Gastrocnemius medialis (tissue), 4 donors: ENCODE data around the gene SCN10A. TPM values are rescaled to one million over a fixed set of nuclear protein-coding genes. Genes with fewer than 3 reads are reported as not detected.

Source experiments
- ATAC-seq, 2 donors: fragments of 150-250 bp; one replicate each; pipeline ENCODE4 v1.9.1; 2016
- DNase-seq, 2 donors: peaks; one replicate each; pipeline ENCODE4 v3.0.0-alpha.2; 2019
- H3K27ac ChIP-seq, 4 donors: fragments of 200-600 bp; sonication (generic); 1 replicate in 1 of 4; 2 replicates in 3 of 4; pipeline ENCODE4 v1.5.1; 2016 to 2018; ENCODE audit warnings: mild to moderate bottlenecking in 2 of 4, moderate library complexity in 1 of 4
- H3K27me3 ChIP-seq, 3 donors: fragments of 200-600 bp; sonication (generic) in 2 of 3; 1 replicate in 1 of 3; 2 replicates in 2 of 3; pipeline versions ENCODE4 v1.5.1 to v1.6.0; 2016 to 2019; ENCODE audit warnings: mild to moderate bottlenecking in 1 of 3, moderate library complexity in 1 of 3
- H3K36me3 ChIP-seq, 2 donors: fragments of 200-600 bp; sonication (generic) in 1 of 2; one replicate each; pipeline ENCODE4 v1.5.1; 2017 to 2018
- H3K4me1 ChIP-seq, 2 donors: fragments of 200-600 bp; sonication (generic) in 1 of 2; one replicate each; pipeline ENCODE4 v1.5.1; 2016 to 2017; ENCODE audit warnings: mild to moderate bottlenecking in 2 of 2
- H3K4me3 ChIP-seq, 4 donors: fragments of 200-600 bp; sonication (generic) in 3 of 4; 1 replicate in 1 of 4; 2 replicates in 3 of 4; pipeline ENCODE4 v1.5.1; 2016 to 2019; ENCODE audit warnings: mild to moderate bottlenecking in 2 of 4
- H3K9me3 ChIP-seq, 3 donors: fragments of 200-600 bp; sonication (generic) in 2 of 3; 1 replicate in 1 of 3; 2 replicates in 2 of 3; pipeline ENCODE4 v1.5.1; 2016 to 2019
- POLR2A ChIP-seq, 2 donors: fragments of 450-650 bp; IDR thresholded peaks; one replicate each; pipeline ENCODE4 v1.6.1; 2017; ENCODE audit warnings: antibody characterized with exemption in 2 of 2, mild to moderate bottlenecking in 2 of 2, moderate library complexity in 2 of 2
- in situ Hi-C, 4 donors: fragments of 200-750 bp; cut with MboI; loops; one replicate each; pipeline versions ENCODE4 v1.15.0 to v1.8.0; 2017; ENCODE audit warnings: low sequenced_read_pairs in 4 of 4
- intact Hi-C: fragments of 100-400 bp; cut with DNase I; formaldehyde crosslinking; loops from one replicate; pipeline ENCODE4 v1.15.1; 2023; ENCODE audit warnings: low total_unique reads
- total RNA-seq, 4 donors: library from RNA; depleted of rRNA; stranded (reverse); fragments of >200 nt; gene quantifications; one replicate each; pipeline versions ENCODE4 v1.1.0 to v1.2.3, GENCODE V29; 2016
- TF ChIP-seq, protein P1 (sequence below), 5 experiments: fragments of 450-650 bp in 3 of 5; fragments of 200-600 bp in 2 of 5; sonication (generic) in 2 of 5; IDR thresholded peaks in 4 of 5; conservative IDR thresholded peaks in 1 of 5; 1 replicate in 4 of 5; 2 replicates in 1 of 5; pipeline ENCODE4 v1.5.1; 2016 to 2019; ENCODE audit warnings: antibody characterized with exemption in 5 of 5, mild to moderate bottlenecking in 3 of 5, moderate library complexity in 3 of 5

The SCN10A gene
- total RNA-seq, 4 donors from 2014 or later: not detected

DNA sequence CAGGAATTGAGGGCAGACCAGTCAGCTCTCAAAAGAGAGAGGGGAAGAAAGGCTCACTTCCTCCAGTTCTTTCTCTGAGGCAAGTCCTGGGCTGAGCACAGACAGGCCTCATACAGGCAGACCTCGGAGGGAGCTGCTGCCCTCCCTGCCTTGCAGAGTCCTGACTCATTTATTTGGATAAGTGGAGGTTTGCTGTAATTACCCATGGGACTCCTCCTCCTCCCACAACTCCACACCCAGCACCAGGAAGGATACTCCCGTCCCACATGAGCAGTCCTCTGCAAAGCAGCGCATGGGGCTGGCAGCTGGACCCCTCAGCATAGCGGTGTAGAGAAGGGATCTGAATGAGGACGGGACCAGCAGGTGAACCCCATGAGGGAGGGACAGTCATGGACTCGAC lies 13.4 kb upstream of the SCN10A start:
- intact Hi-C loops: no loop called here
- Histone ChIP-seq H3K36me3 (no peaks in the 10 kb centered on the region), H3K27ac (no peak overlapping the region), H3K27me3 (no peaks in the 10 kb centered on the region), H3K9me3 (no peaks in the 10 kb centered on the region), H3K4me1 (peaks cover 0 to under 1% of the 10 kb centered on the region in 2 donors), H3K4me3 (no peak overlapping the region)
- in situ Hi-C loops: no loop called here
- ATAC-seq: no peak
- no peak for DNase-seq
- TF ChIP-seq, protein P1, sequence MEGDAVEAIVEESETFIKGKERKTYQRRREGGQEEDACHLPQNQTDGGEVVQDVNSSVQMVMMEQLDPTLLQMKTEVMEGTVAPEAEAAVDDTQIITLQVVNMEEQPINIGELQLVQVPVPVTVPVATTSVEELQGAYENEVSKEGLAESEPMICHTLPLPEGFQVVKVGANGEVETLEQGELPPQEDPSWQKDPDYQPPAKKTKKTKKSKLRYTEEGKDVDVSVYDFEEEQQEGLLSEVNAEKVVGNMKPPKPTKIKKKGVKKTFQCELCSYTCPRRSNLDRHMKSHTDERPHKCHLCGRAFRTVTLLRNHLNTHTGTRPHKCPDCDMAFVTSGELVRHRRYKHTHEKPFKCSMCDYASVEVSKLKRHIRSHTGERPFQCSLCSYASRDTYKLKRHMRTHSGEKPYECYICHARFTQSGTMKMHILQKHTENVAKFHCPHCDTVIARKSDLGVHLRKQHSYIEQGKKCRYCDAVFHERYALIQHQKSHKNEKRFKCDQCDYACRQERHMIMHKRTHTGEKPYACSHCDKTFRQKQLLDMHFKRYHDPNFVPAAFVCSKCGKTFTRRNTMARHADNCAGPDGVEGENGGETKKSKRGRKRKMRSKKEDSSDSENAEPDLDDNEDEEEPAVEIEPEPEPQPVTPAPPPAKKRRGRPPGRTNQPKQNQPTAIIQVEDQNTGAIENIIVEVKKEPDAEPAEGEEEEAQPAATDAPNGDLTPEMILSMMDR (IDR thresholded peaks at IDR 0.05 in 4 of 5, conservative IDR thresholded peaks at IDR 0.05 in 1 of 5): no peak
- TF ChIP-seq POLR2A (IDR thresholded peaks at IDR 0.05): no peak

DNA sequence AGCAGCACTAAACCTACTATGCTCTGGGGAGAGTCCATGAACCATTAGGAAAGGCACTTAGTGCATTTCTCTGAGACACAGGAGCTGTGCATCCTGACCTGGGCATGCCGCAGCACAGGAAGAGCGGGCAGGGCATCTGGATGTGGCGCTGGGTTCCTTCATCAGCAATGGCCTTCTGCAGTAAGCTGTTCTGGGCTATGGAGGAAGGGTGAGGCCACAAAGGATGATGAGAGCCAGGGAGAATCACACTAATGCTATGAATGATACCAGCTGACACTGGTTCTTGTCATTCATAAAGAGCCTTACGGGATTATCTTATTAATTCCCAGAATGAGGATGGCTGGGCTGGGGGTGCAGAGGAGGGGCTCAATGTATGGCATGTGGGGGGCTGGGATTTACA lies 12.7 kb upstream of the SCN10A start:
- H3K27me3 ChIP-seq: no peaks in the 10 kb centered on the region
- intact Hi-C loops: no loop called here
- H3K36me3 ChIP-seq: no peaks in the 10 kb centered on the region
- ATAC-seq: no peak
- DNase-seq: no peak
- in situ Hi-C loops: no loop called here
- TF ChIP-seq, protein P1 (IDR thresholded peaks at IDR 0.05 in 4 of 5, conservative IDR thresholded peaks at IDR 0.05 in 1 of 5): no peak
- TF ChIP-seq POLR2A (IDR thresholded peaks at IDR 0.05): no peak
- H3K4me3 ChIP-seq: no peak overlapping the region
- no peaks in the 10 kb centered on the region for H3K9me3 ChIP-seq
- H3K4me1 ChIP-seq: no peaks in the 10 kb centered on the region
- H3K27ac ChIP-seq: no peak overlapping the region

DNA sequence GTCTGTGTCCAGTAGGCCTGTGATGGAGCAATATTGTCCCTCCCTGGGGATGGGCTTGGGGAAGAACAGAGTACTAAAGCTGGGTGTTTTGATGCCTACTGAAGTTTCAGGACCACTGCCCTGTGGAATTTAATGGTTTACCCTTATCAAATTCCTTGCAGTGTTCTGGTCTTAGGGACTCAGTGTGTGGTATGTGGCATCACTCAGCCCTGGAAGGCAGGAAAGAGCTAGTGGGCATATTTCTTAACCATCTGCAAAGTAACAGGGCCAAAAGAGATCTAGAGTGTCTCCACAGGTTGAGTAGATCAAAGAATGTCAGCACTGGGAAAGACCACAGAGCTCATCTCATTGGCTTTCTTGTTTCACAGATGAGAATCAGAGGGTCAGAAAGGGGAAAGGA lies 11.8 kb upstream of the SCN10A start:
- H3K4me3 ChIP-seq: no peak overlapping the region
- in situ Hi-C loops (no loop called here), intact Hi-C loops (no loop called here)
- H3K9me3 ChIP-seq: no peaks in the 10 kb centered on the region
- H3K27me3 ChIP-seq: no peaks in the 10 kb centered on the region
- H3K4me1 ChIP-seq: no peaks in the 10 kb centered on the region
- ATAC-seq: no peak
- TF ChIP-seq, protein P1 (IDR thresholded peaks at IDR 0.05 in 4 of 5, conservative IDR thresholded peaks at IDR 0.05 in 1 of 5): no peak
- no peak for TF ChIP-seq POLR2A (IDR thresholded peaks at IDR 0.05)
- H3K27ac ChIP-seq: no peak overlapping the region
- DNase-seq: no peak
- H3K36me3 ChIP-seq: no peaks in the 10 kb centered on the region

DNA sequence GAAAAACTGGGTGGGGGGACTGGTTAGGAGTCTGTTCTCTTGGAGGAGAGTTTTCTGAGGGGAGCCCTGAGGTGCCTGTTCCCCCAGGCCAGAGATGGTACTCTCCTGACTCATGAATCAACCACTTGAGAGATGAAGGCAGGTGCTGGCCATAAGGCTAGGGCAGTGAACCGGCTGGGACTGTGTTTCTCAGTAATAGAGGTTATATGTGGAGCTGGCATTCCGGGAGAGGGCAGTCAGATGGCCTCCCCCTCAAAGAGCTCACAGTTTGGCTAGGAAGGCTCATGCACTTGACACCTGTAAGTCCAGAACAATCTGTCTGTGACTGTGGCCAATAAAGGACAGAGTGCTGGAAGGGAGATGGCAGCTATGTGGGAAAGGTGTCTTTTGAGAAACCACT lies 10.0 kb upstream of the SCN10A start:
- Histone ChIP-seq H3K4me3 (no peak overlapping the region), H3K27ac (no peak overlapping the region), H3K9me3 (no peaks in the 10 kb centered on the region), H3K36me3 (no peaks in the 10 kb centered on the region), H3K27me3 (no peaks in the 10 kb centered on the region), H3K4me1 (no peaks in the 10 kb centered on the region)
- ATAC-seq (no peak), DNase-seq (no peak)
- no peak for TF ChIP-seq POLR2A (IDR thresholded peaks at IDR 0.05)
- intact Hi-C loops (no loop called here), in situ Hi-C loops (no loop called here)

DNA sequence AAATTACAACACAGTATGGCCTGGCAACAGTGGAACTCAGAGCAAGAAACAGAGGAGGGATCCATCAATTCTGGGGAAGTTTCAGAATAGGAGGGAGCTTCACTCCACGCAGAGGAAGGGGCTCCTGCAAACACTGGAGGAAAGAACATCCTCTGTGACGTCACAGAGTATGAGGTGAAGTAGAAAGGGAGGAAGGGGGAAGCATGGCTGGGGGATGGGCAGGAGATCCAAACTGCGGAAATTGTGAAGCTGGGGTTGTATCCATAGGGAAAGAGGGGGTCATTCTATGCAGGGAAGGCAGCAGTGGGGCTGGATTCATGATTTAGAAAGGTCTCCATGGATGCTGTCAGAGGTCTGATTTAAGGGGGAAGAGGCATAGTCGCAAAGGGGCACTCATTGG lies 8.3 kb upstream of the SCN10A start:
- no peak for ATAC-seq
- in situ Hi-C loops (no loop called here), intact Hi-C loops (no loop called here)
- no peaks in the 10 kb centered on the region for H3K9me3 ChIP-seq
- H3K36me3 ChIP-seq: no peaks in the 10 kb centered on the region
- H3K27me3 ChIP-seq: no peaks in the 10 kb centered on the region
- H3K4me3 ChIP-seq: no peak overlapping the region
- H3K4me1 ChIP-seq: no peaks in the 10 kb centered on the region
- H3K27ac ChIP-seq: no peak overlapping the region
- TF ChIP-seq POLR2A (IDR thresholded peaks at IDR 0.05): no peak
- TF ChIP-seq, protein P1 (IDR thresholded peaks at IDR 0.05 in 4 of 5, conservative IDR thresholded peaks at IDR 0.05 in 1 of 5): no peak
- no peak for DNase-seq
